Ovary (tissue), 3 donors: ENCODE results near the gene FBXL16.

Source experiments
- CTCF ChIP-seq, 3 donors: fragments of 450-650 bp in 2 of 3; fragments of 200-600 bp in 1 of 3; IDR thresholded peaks; one replicate each; pipeline versions ENCODE4 v1.5.1 to v1.8.0; 2016 to 2022; ENCODE audit warnings: antibody characterized with exemption in 3 of 3, mild to moderate bottlenecking in 1 of 3
- EP300 ChIP-seq: sonication (generic); formaldehyde crosslinking; IDR thresholded peaks from one replicate; pipeline ENCODE4 v1.6.1; 2017; ENCODE audit warnings: antibody characterized with exemption
- POLR2A ChIP-seq: fragments of 450-650 bp; IDR thresholded peaks from one replicate; pipeline ENCODE4 v1.6.1; 2017; ENCODE audit warnings: antibody characterized with exemption, mild to moderate bottlenecking, moderate library complexity
- donor health status: DM: no; HTN: no; CAD: no.

DNA sequence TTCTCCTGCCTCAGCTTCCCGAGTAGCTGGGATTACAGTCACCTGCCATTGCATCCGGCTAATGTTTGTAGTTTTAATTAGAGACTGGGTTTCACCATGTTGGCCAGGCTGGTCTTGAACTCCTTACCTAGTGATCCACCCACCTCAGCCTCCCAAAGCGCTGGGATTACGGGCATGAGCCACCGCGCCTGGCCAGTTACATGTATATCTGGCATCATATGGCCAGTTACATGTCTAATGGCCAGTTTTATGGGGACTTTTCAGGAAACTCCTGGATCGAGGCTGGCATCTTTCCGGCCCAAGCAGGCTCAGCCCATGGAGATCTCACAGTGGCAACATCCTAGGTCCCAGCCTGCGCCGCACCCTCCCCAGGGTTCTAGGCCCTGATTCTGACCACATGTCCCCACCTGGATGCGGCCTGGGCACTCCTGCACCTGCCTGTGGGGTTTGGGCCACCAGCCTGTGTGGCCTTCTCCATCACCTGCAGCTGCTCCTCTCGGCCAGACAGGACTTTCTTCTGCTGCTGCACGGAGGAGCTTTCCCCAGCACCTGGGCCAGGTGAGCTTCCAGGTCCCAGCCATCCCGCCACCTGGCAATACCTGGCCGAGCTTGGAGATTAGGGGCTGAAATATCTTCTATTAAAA is 36.5 kb upstream of the FBXL16 start:
- no peak for TF ChIP-seq POLR2A
- TF ChIP-seq CTCF (IDR thresholded peaks at IDR 0.05): no peak
- TF ChIP-seq EP300: no peak
